Measurements from ENCODE around the gene RGS3.

DNA sequence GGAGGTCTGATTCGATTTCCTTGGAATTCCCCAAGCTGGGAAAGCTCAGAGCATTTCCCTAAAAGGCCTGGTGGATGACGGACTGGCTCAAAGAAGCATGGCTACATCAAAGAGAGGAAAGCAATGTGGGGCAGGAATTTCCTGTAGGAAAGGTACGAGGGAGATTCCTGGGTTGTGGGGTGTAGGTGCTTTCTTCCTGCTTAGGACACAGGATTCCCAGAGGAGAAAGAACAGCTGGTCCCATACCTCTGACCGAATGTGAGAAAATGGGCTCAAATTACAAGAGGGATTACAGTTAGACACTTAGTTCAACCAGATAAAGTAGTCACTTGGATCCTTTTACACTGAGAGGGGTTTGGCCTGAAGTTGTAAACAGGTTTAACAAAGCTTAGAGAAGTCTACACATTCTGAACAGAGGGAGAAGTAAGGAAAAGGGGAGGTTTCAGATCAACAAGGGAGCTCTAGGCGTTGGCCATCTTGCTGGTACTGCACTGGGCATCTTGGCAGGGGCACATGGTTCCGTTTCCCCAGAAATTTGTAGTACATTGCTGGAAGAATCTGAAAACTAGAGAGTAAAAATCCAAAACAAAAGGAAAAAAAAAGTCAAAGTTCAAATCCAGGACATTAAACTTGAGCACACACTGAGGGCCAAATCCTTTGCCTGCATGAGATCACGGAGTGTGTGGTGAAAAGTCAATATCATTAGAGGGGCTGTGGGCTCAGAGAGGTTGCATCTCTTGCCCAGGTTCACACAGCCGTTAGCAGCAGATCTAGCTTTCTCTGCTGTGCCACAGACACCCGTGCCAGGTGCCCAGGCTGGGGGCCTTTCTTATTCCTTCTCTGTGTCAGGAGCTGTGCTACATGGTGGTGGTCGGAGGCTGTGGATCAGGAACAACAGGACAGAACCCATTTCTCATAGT lies 171.3 kb downstream of the RGS3 start:
- TF ChIP-seq, protein P1, sequence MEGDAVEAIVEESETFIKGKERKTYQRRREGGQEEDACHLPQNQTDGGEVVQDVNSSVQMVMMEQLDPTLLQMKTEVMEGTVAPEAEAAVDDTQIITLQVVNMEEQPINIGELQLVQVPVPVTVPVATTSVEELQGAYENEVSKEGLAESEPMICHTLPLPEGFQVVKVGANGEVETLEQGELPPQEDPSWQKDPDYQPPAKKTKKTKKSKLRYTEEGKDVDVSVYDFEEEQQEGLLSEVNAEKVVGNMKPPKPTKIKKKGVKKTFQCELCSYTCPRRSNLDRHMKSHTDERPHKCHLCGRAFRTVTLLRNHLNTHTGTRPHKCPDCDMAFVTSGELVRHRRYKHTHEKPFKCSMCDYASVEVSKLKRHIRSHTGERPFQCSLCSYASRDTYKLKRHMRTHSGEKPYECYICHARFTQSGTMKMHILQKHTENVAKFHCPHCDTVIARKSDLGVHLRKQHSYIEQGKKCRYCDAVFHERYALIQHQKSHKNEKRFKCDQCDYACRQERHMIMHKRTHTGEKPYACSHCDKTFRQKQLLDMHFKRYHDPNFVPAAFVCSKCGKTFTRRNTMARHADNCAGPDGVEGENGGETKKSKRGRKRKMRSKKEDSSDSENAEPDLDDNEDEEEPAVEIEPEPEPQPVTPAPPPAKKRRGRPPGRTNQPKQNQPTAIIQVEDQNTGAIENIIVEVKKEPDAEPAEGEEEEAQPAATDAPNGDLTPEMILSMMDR (IDR thresholded peaks at IDR 0.05), result no peak
- TF ChIP-seq POLR2A (IDR thresholded peaks at IDR 0.05), result no peak
